ENCODE measurements around the gene AIFM3.

DNA sequence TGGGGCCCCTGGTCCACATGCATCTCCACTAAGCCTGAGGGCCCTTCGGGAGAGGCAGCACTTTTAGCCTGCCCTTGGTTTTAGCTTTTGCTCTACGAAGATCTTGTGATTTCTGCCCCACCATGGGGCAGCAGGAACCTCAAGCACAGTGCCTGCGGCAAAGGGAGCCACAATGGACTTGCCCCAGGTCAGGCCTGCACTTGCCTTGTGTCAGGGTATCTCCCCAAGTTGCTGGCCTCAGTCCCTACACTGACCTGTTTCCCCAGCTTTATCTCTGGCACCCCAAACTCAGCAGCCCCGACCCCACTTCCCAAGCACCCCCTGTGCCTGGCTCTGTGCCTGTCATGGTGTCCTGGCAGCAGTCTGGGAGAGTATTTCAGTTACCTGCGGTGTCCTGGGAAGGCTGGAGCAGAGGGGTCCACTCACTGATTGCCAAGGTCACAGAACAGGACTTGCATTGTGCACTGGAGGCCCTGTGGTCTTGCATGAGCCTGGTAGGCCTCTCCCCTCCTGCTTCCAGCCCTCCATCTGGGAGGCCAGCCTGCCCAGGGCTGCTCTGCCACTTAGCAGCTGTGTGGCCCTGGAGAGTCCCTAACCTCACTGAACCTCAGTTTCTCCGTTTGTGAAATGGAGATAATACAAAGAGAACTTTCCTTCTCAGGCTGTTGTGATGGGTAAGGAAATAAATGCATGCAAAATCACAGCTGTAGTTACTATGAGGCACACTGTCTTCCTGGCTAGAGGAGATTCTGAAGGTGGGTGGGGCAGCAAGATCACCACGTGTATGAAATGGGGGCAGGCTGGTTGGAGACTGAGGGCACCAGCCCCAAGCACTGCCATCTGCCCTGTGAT lies 3.6 kb upstream of the AIFM3 start:
- TF ChIP-seq, protein P1, sequence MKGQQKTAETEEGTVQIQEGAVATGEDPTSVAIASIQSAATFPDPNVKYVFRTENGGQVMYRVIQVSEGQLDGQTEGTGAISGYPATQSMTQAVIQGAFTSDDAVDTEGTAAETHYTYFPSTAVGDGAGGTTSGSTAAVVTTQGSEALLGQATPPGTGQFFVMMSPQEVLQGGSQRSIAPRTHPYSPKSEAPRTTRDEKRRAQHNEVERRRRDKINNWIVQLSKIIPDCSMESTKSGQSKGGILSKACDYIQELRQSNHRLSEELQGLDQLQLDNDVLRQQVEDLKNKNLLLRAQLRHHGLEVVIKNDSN (IDR thresholded peaks at IDR 0.05): no peak
- TF ChIP-seq FOXM1 (IDR thresholded peaks at IDR 0.05; ENCODE audit: borderline replicate concordance, low read depth) (no peak), TAF1 (IDR thresholded peaks at IDR 0.05; ENCODE audit: low read depth) (no peak), RAD21 (IDR thresholded peaks at IDR 0.05; ENCODE audit: low read depth) (no peak), NFIC (IDR thresholded peaks at IDR 0.05) (no peak), CREB1 (IDR thresholded peaks at IDR 0.05; ENCODE audit: low read depth) (no peak), TEAD4 (IDR thresholded peaks at IDR 0.05) (no peak), CEBPB (IDR thresholded peaks at IDR 0.05) (no peak), EGR1 (IDR thresholded peaks at IDR 0.05) (no peak), EP300 (IDR thresholded peaks at IDR 0.05; ENCODE audit: borderline replicate concordance) (no peak)
- TF ChIP-seq, protein P2, sequence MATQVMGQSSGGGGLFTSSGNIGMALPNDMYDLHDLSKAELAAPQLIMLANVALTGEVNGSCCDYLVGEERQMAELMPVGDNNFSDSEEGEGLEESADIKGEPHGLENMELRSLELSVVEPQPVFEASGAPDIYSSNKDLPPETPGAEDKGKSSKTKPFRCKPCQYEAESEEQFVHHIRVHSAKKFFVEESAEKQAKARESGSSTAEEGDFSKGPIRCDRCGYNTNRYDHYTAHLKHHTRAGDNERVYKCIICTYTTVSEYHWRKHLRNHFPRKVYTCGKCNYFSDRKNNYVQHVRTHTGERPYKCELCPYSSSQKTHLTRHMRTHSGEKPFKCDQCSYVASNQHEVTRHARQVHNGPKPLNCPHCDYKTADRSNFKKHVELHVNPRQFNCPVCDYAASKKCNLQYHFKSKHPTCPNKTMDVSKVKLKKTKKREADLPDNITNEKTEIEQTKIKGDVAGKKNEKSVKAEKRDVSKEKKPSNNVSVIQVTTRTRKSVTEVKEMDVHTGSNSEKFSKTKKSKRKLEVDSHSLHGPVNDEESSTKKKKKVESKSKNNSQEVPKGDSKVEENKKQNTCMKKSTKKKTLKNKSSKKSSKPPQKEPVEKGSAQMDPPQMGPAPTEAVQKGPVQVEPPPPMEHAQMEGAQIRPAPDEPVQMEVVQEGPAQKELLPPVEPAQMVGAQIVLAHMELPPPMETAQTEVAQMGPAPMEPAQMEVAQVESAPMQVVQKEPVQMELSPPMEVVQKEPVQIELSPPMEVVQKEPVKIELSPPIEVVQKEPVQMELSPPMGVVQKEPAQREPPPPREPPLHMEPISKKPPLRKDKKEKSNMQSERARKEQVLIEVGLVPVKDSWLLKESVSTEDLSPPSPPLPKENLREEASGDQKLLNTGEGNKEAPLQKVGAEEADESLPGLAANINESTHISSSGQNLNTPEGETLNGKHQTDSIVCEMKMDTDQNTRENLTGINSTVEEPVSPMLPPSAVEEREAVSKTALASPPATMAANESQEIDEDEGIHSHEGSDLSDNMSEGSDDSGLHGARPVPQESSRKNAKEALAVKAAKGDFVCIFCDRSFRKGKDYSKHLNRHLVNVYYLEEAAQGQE (IDR thresholded peaks at IDR 0.05; ENCODE audit: low read depth): no peak
- TF ChIP-seq, protein P3, sequence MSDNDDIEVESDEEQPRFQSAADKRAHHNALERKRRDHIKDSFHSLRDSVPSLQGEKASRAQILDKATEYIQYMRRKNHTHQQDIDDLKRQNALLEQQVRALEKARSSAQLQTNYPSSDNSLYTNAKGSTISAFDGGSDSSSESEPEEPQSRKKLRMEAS (IDR thresholded peaks at IDR 0.05): no peak

Data from Ishikawa (cell line).